Measurements from ENCODE around the gene PDZD2. TPM values are rescaled to one million over a fixed set of nuclear protein-coding genes. Genes with fewer than 3 reads are reported as not detected.

Gene PDZD2
- total and polyA plus RNA-seq, 2 experiments from 2014 or later = 1.7 to 4.0 TPM

- TF ChIP-seq EZH2 (IDR thresholded peaks at IDR 0.05; ENCODE audit: borderline replicate concordance) (no peak), CTCF (IDR thresholded peaks at IDR 0.05; ENCODE audit: poor library complexity) (no peak), EZH2phosphoT487 (IDR thresholded peaks at IDR 0.05; ENCODE audit: low read depth, severe bottlenecking, unreplicated experiment) (no peak)
- Histone ChIP-seq H3K9me3 (ENCODE audit: low read depth) (no peaks in the 10 kb centered on the region), H3K4me1 (ENCODE audit: insufficient read depth) (no peaks in the 10 kb centered on the region), H3K79me2 (no peaks in the 10 kb centered on the region), H3K4me3 (no peak overlapping the region), H3K27me3 (no peaks in the 10 kb centered on the region), H3K27ac (no peak overlapping the region), H2AFZ (no peak overlapping the region), H4K20me1 (ENCODE audit: insufficient read depth, poor library complexity, severe bottlenecking) (no peaks in the 10 kb centered on the region), H3K4me2 (no peak overlapping the region), H3K9me2 (replicated peaks; ENCODE audit: insufficient read depth) (no peaks in the 10 kb centered on the region), H3K36me3 (replicated peaks; ENCODE audit: insufficient read depth, low read depth) (no peaks in the 10 kb centered on the region)
- 80% methylated on average over 1 of the region's 1 CpG for WGBS (ENCODE audit: low lambda C conversion rate, missing lambda C conversion rate)
- no peak for DNase-seq (ENCODE audit: low spot score)
Observed at GRCh38 chr5:31976169-31976568, 337.2 kb downstream of the PDZD2 start.

GRCh38 chr5:31981361-31981945 lies 342.5 kb downstream of the PDZD2 start:
- Histone ChIP-seq H2AFZ (no peak overlapping the region), H4K20me1 (ENCODE audit: insufficient read depth, poor library complexity, severe bottlenecking) (no peaks in the 10 kb centered on the region), H3K4me2 (no peak overlapping the region), H3K79me2 (no peaks in the 10 kb centered on the region), H3K27me3 (no peaks in the 10 kb centered on the region), H3K4me3 (no peak overlapping the region), H3K36me3 (replicated peaks; ENCODE audit: insufficient read depth, low read depth) (no peaks in the 10 kb centered on the region), H3K4me1 (ENCODE audit: insufficient read depth) (no peaks in the 10 kb centered on the region), H3K9me3 (ENCODE audit: low read depth) (no peaks in the 10 kb centered on the region), H3K27ac (no peak overlapping the region), H3K9me2 (replicated peaks; ENCODE audit: insufficient read depth) (no peaks in the 10 kb centered on the region)
- WGBS (ENCODE audit: low lambda C conversion rate, missing lambda C conversion rate) = 70% methylated on average over 7 of the region's 7 CpGs
- no peak for TF ChIP-seq EZH2phosphoT487 (IDR thresholded peaks at IDR 0.05; ENCODE audit: low read depth, severe bottlenecking, unreplicated experiment)
- no peak for TF ChIP-seq EZH2 (IDR thresholded peaks at IDR 0.05; ENCODE audit: borderline replicate concordance)
- no peak for TF ChIP-seq CTCF (IDR thresholded peaks at IDR 0.05; ENCODE audit: poor library complexity)
- no peak for DNase-seq (ENCODE audit: low spot score)

- no peak overlapping the region for H3K4me3 ChIP-seq
- 90% methylated on average over 6 of the region's 6 CpGs for WGBS (ENCODE audit: low lambda C conversion rate, missing lambda C conversion rate)
- no peak overlapping the region for H3K27ac ChIP-seq
- no peaks in the 10 kb centered on the region for H3K9me2 ChIP-seq (replicated peaks; ENCODE audit: insufficient read depth)
- H3K9me3 ChIP-seq (ENCODE audit: low read depth) = no peaks in the 10 kb centered on the region
- no peaks in the 10 kb centered on the region for H4K20me1 ChIP-seq (ENCODE audit: insufficient read depth, poor library complexity, severe bottlenecking)
- H3K27me3 ChIP-seq = no peaks in the 10 kb centered on the region
- no peak for DNase-seq (ENCODE audit: low spot score)
- no peaks in the 10 kb centered on the region for H3K79me2 ChIP-seq
- H2AFZ ChIP-seq = no peak overlapping the region
- no peak for TF ChIP-seq EZH2phosphoT487 (IDR thresholded peaks at IDR 0.05; ENCODE audit: low read depth, severe bottlenecking, unreplicated experiment)
- TF ChIP-seq EZH2 (IDR thresholded peaks at IDR 0.05; ENCODE audit: borderline replicate concordance) = no peak
- TF ChIP-seq CTCF (IDR thresholded peaks at IDR 0.05; ENCODE audit: poor library complexity) = no peak
- H3K4me2 ChIP-seq = no peak overlapping the region
- no peaks in the 10 kb centered on the region for H3K36me3 ChIP-seq (replicated peaks; ENCODE audit: insufficient read depth, low read depth)
- no peaks in the 10 kb centered on the region for H3K4me1 ChIP-seq (ENCODE audit: insufficient read depth)
Observed at GRCh38 chr5:31982027-31982426, 343.1 kb downstream of the PDZD2 start.

All from hepatocyte (in vitro differentiated cells).